H9 (cell line): ENCODE measurements around the gene MKRN2OS. TPM values are rescaled to one million over a fixed set of nuclear protein-coding genes. Genes with fewer than 3 reads are reported as not detected.

Experiments used
- DNase-seq: peaks from one replicate; pipeline ENCODE4 v3.0.0-alpha.2; 2017
- H2AFZ ChIP-seq: one replicate; pipeline ENCODE4 v1.6.1; 2013; ENCODE audit warnings: mild to moderate bottlenecking, low read length, control low read depth, moderate library complexity
- H2AK5ac ChIP-seq: 2 replicates; pipeline ENCODE4 v1.6.1; 2013; ENCODE audit warnings: low read length, control low read depth, mixed read lengths; ENCODE audit not compliant: insufficient read length
- H2BK120ac ChIP-seq: one replicate; pipeline ENCODE4 v1.6.1; 2013; ENCODE audit warnings: low read depth, mild to moderate bottlenecking, low read length, control low read depth, inconsistent platforms; ENCODE audit not compliant: poor library complexity, severe bottlenecking
- H2BK12ac ChIP-seq: 2 replicates; pipeline ENCODE4 v1.6.1; 2013; ENCODE audit warnings: low read length, control low read depth, mixed read lengths, low read depth; ENCODE audit not compliant: insufficient read length
- H2BK15ac ChIP-seq: 2 replicates; pipeline ENCODE4 v1.6.1; 2013; ENCODE audit warnings: low read depth, low read length, control low read depth
- H2BK20ac ChIP-seq: one replicate; pipeline ENCODE4 v1.6.1; 2013; ENCODE audit warnings: low read depth, mild to moderate bottlenecking, low read length, control low read depth, inconsistent platforms; ENCODE audit not compliant: poor library complexity, severe bottlenecking
- H2BK5ac ChIP-seq: 2 replicates; pipeline ENCODE4 v1.6.1; 2013; ENCODE audit warnings: low read length, control low read depth, mixed read lengths; ENCODE audit not compliant: insufficient read length
- H3K14ac ChIP-seq: 2 replicates; pipeline ENCODE4 v1.6.1; 2013; ENCODE audit warnings: low read length, control low read depth; ENCODE audit not compliant: insufficient read depth
- H3K18ac ChIP-seq: 2 replicates; pipeline ENCODE4 v1.6.1; 2013; ENCODE audit warnings: low read depth, mild to moderate bottlenecking, mixed read lengths, low read length, control low read depth; ENCODE audit not compliant: insufficient read length
- H3K23ac ChIP-seq: 2 replicates; pipeline ENCODE4 v1.6.1; 2013; ENCODE audit warnings: low read length, control low read depth, mixed read lengths, low read depth; ENCODE audit not compliant: insufficient read length
- H3K23me2 ChIP-seq: 2 replicates; pipeline ENCODE4 v1.6.1; 2013; ENCODE audit warnings: low read depth, mild to moderate bottlenecking, mixed read lengths, low read length, control low read depth; ENCODE audit not compliant: insufficient read length, poor library complexity, severe bottlenecking
- H3K27ac ChIP-seq: 2 replicates; pipeline ENCODE4 v1.5.1; 2013; ENCODE audit warnings: low read length, control low read depth, mixed read lengths, low read depth; ENCODE audit not compliant: insufficient read length
- H3K27me3 ChIP-seq: 2 replicates; pipeline ENCODE4 v1.6.1; 2013; ENCODE audit warnings: low read length, control low read depth, inconsistent platforms; ENCODE audit not compliant: insufficient read depth
- H3K4ac ChIP-seq: 2 replicates; pipeline ENCODE4 v1.6.1; 2013; ENCODE audit warnings: low read depth, mild to moderate bottlenecking, control low read depth, inconsistent platforms, low read length, moderate library complexity
- H3K4me1 ChIP-seq: 2 replicates; pipeline ENCODE4 v1.6.1; 2013; ENCODE audit warnings: low read length, control low read depth, inconsistent platforms; ENCODE audit not compliant: insufficient read depth
- H3K4me2 ChIP-seq: 2 replicates; pipeline ENCODE4 v1.6.1; 2013; ENCODE audit warnings: low read length, control low read depth, mixed read lengths; ENCODE audit not compliant: insufficient read length, insufficient read depth
- H3K56ac ChIP-seq: 2 replicates; pipeline ENCODE4 v1.6.1; 2013; ENCODE audit warnings: low read depth, mild to moderate bottlenecking, mixed read lengths, low read length, control low read depth; ENCODE audit not compliant: insufficient read length
- H3K79me1 ChIP-seq: 2 replicates; pipeline ENCODE4 v1.6.1; 2013; ENCODE audit warnings: low read depth, mild to moderate bottlenecking, moderate library complexity, low read length, control low read depth, inconsistent platforms; ENCODE audit not compliant: insufficient read depth, poor library complexity, severe bottlenecking
- H3K79me2 ChIP-seq: 2 replicates; pipeline ENCODE4 v1.6.1; 2013; ENCODE audit warnings: low read length, control low read depth, inconsistent platforms; ENCODE audit not compliant: insufficient read depth
- H3K9ac ChIP-seq: 2 replicates; pipeline ENCODE4 v1.6.1; 2013; ENCODE audit warnings: low read length, control low read depth, mixed read lengths; ENCODE audit not compliant: insufficient read length; ENCODE audit errors: extremely low read depth
- H3K9me3 ChIP-seq: one replicate; pipeline ENCODE4 v1.6.1; 2013; ENCODE audit warnings: low read depth, low read length, inconsistent platforms; ENCODE audit not compliant: control insufficient read depth
- H3T11ph ChIP-seq: one replicate; pipeline ENCODE4 v1.6.1; 2013; ENCODE audit warnings: mild to moderate bottlenecking, low read length, control low read depth, inconsistent platforms
- H4K20me1 ChIP-seq: one replicate; pipeline ENCODE4 v1.6.1; 2013; ENCODE audit not compliant: control insufficient read depth, insufficient read length, insufficient read depth
- H4K5ac ChIP-seq: 2 replicates; pipeline ENCODE4 v1.6.1; 2013; ENCODE audit warnings: low read depth, mild to moderate bottlenecking, mixed read lengths, low read length, control low read depth; ENCODE audit not compliant: insufficient read length
- H4K8ac ChIP-seq: replicated peaks from 2 replicates; pipeline ENCODE4 v1.6.1; 2013; ENCODE audit warnings: low read length, control low read depth, mixed read lengths, low read depth; ENCODE audit not compliant: insufficient read length
- H4K91ac ChIP-seq: 2 replicates; pipeline ENCODE4 v1.6.1; 2013; ENCODE audit warnings: low read depth, mild to moderate bottlenecking, moderate library complexity, mixed read lengths, low read length, control low read depth; ENCODE audit not compliant: insufficient read length
- H3K27ac Mint-ChIP-seq, 3 experiments: 2 replicates in 2 of 3; 3 replicates in 1 of 3; pipeline ENCODE4 v1.8.0; 2020 to 2021; ENCODE audit warnings: mixed read lengths in 3 of 3, mild to moderate bottlenecking in 1 of 3, moderate library complexity in 1 of 3
- H3K27me3 Mint-ChIP-seq: 2 replicates; pipeline ENCODE4 v1.8.0; 2021; ENCODE audit warnings: low read depth, mild to moderate bottlenecking, moderate library complexity, mixed read lengths
- H3K36me3 Mint-ChIP-seq, 3 experiments: 2 replicates in 2 of 3; 3 replicates in 1 of 3; pipeline ENCODE4 v1.8.0; 2020 to 2021; ENCODE audit warnings: low read depth in 3 of 3, mixed read lengths in 3 of 3; ENCODE audit not compliant: insufficient read depth in 1 of 3
- H3K4me1 Mint-ChIP-seq, 2 experiments: 2 replicates each; pipeline ENCODE4 v1.8.0; 2020; ENCODE audit warnings: mixed read lengths in 2 of 2
- H3K4me3 Mint-ChIP-seq, 2 experiments: 2 replicates in 1 of 2; 3 replicates in 1 of 2; pipeline ENCODE4 v1.8.0; 2020 to 2021; ENCODE audit warnings: mild to moderate bottlenecking in 2 of 2, mixed read lengths in 2 of 2, moderate library complexity in 1 of 2
- H3K9me3 Mint-ChIP-seq, 2 experiments: 2 replicates in 1 of 2; 3 replicates in 1 of 2; pipeline ENCODE4 v1.8.0; 2020; ENCODE audit warnings: mild to moderate bottlenecking in 2 of 2, mixed read lengths in 2 of 2, moderate library complexity in 1 of 2
- CTCF ChIP-seq: fragments of 200-600 bp; sonication (generic); conservative IDR thresholded peaks from 3 replicates; pipeline ENCODE4 v1.8.0; 2021; ENCODE audit warnings: antibody characterized with exemption, mild to moderate bottlenecking
- WGBS: extraction: QIAGEN DNeasy Blood & Tissue Kit; methylation state at CpG from one replicate; pipeline ENCODE4 v1.1.7; 2013; ENCODE audit warnings: missing lambda C conversion rate, low lambda C conversion rate, mixed read lengths; ENCODE audit not compliant: insufficient read length; ENCODE audit errors: extremely low coverage; 5-methylcytosine and 5-hydroxymethylcytosine counted together
- total RNA-seq: library from RNA; stranded (reverse); gene quantifications from 2 replicates; pipeline ENCODE4 v1.2.1, GENCODE V29; 2021

The MKRN2OS gene
- total RNA-seq, 1 experiment from 2014 or later = 0.44 TPM

GRCh38 chr3:12527757-12528143 is 17.5 kb downstream of the MKRN2OS start:
- Histone ChIP-seq H2AK5ac (no peak overlapping the region), H3K4ac (no peak overlapping the region), H4K91ac (no peak overlapping the region), H4K20me1 (no peaks in the 10 kb centered on the region), H4K8ac (no peak overlapping the region), H2BK5ac (no peak overlapping the region), H2BK20ac (no peak overlapping the region), H3K14ac (no peak overlapping the region), H2BK12ac (no peak overlapping the region), H3K4me1 (no peaks in the 10 kb centered on the region), H3K9me3 (no peaks in the 10 kb centered on the region), H2BK15ac (no peak overlapping the region), H3K79me2 (no peaks in the 10 kb centered on the region), H3K9ac (no peak overlapping the region), H3K4me2 (no peak overlapping the region), H3K79me1 (no peaks in the 10 kb centered on the region), H3K27ac (no peak overlapping the region), H4K5ac (no peak overlapping the region), H3K18ac (no peak overlapping the region), H2BK120ac (no peak overlapping the region), H2AFZ (no peak overlapping the region), H3K27me3 (no peaks in the 10 kb centered on the region), H3K23me2 (no peaks in the 10 kb centered on the region), H3K56ac (no peak overlapping the region), H3K23ac (no peak overlapping the region), H3T11ph (no peak overlapping the region)
- DNase-seq = no peak
- TF ChIP-seq CTCF = no peak
- Mint-ChIP-seq H3K4me3 (no peak overlapping the region), H3K27me3 (no peaks in the 10 kb centered on the region), H3K36me3 (peaks cover 17 to 31% (median 29%) of the 10 kb centered on the region in 3 experiments; a peak in 6 of 7 replicates), H3K27ac (no peak overlapping the region), H3K4me1 (no peaks in the 10 kb centered on the region), H3K9me3 (no peaks in the 10 kb centered on the region)
- WGBS = no CpG with 5 or more reads among the region's 3 CpGs
